ENCODE results near the gene RFFL. TPM values are rescaled to one million over a fixed set of nuclear protein-coding genes. Genes with fewer than 3 reads are reported as not detected.
A peak's percentile ranks its signal among the peaks of the same experiment; 100 is the strongest.

Gene RFFL
- total RNA-seq, 1 experiment from 2014 or later, result 14.6 TPM

DNA sequence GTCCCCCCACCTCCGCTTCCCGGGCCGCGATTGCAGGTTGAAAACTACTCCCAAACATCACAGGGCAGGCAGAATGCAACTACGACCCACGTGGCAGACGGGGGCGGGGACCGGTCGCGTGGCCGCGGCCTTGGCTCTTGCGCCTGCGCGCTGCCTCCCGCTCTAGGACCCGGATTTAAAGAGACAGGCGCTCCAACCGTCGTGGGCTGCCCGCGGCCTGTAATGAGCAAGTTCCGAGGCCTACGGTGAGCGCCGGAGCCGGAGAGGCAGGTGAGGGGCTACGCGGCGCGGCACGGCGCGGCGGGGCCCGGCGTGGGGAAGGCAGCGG, 83.2 kb downstream of the RFFL start, which contains the start of gene LIG3:
TSS of gene LIG3 (plus strand) at position 160 of the 328 bp plus-strand sequence. CDS start 2,494 bp downstream, outside the sequence.
- H3K36me3 ChIP-seq (ENCODE audit: insufficient read depth, low read length), result 0 out of 2 replicates have a peak, but pooled peaks cover 5% of the 10 kb centered on the region
- H3K4me3 ChIP-seq (ENCODE audit: low read length), result peak within 1 kb of the TSS; percentile 73
- no peaks in the 10 kb centered on the region for H3K27me3 ChIP-seq (ENCODE audit: low read length)
- H3K9me2 ChIP-seq (replicated peaks; ENCODE audit: insufficient read depth, low read length), result no peaks in the 10 kb centered on the region
- peak within 1 kb of the TSS; percentile 73 for H3K27ac ChIP-seq (ENCODE audit: low read length)
- H3K9me3 ChIP-seq (ENCODE audit: low read length), result no peaks in the 10 kb centered on the region
- peaks cover 21% of the 10 kb centered on the region for H3K4me1 ChIP-seq (ENCODE audit: low read length)
- DNase-seq, result peak; percentile 96
- H3K79me2 ChIP-seq (ENCODE audit: low read length), result peaks cover 36% of the 10 kb centered on the region
- peak within 1 kb of the TSS; percentile 96 for H3K4me2 ChIP-seq (ENCODE audit: low read depth, low read length, poor library complexity, severe bottlenecking)
- H4K20me1 ChIP-seq (ENCODE audit: insufficient read depth, low read depth, low read length), result no peaks in the 10 kb centered on the region
- peak within 1 kb of the TSS; percentile 92 for H3K9ac ChIP-seq (ENCODE audit: low read length)
- peak within 1 kb of the TSS; percentile 94 for H2AFZ ChIP-seq (ENCODE audit: low read length)

DNA sequence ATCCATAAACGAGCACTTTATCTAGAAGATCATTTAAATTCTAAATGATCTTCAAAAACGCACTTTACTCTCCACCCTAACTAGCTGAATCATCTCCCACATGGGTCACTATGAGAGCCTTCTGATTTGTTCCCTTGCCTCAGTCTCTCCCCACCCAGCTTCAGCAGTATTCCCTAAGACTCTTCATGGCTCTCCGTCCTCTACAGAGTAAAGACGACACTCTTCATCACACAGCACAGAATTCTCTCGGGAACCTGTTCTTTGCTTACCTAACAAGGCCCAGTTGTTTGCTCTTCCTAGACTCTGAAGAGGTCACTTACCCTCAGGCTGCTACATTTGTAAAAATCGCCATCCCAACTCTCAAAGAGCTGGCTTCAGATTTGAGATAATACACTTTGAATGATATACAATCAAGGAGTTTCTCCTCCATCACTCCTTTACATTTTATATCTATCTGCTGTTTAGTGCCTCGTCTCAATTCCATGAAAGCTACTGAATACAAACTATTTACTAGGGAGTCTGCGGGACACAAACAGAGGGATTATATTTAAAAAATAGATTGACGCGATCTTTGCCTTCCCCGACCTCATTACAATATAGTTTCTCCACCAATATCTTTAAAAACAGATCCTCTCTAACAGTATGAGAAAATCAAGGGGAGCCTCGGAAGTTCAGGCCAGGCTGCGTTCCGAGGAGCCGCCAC, 83.7 kb downstream of the RFFL start:
- Histone ChIP-seq H3K4me2 (ENCODE audit: low read depth, low read length, poor library complexity, severe bottlenecking) (peak overlapping the region; percentile 96), H2AFZ (ENCODE audit: low read length) (peak overlapping the region; percentile 64), H3K9me2 (replicated peaks; ENCODE audit: insufficient read depth, low read length) (no peaks in the 10 kb centered on the region), H3K4me1 (ENCODE audit: low read length) (peaks cover 21% of the 10 kb centered on the region), H3K9ac (ENCODE audit: low read length) (peak overlapping the region; percentile 92), H4K20me1 (ENCODE audit: insufficient read depth, low read depth, low read length) (no peaks in the 10 kb centered on the region), H3K27ac (ENCODE audit: low read length) (peak overlapping the region; percentile 34; the same call in 1 of the 2 replicates), H3K79me2 (ENCODE audit: low read length) (peaks cover 33% of the 10 kb centered on the region), H3K9me3 (ENCODE audit: low read length) (no peaks in the 10 kb centered on the region), H3K36me3 (ENCODE audit: insufficient read depth, low read length) (0 out of 2 replicates have a peak, but pooled peaks cover 5% of the 10 kb centered on the region), H3K27me3 (ENCODE audit: low read length) (no peaks in the 10 kb centered on the region), H3K4me3 (ENCODE audit: low read length) (peak overlapping the region; percentile 73)
- DNase-seq, result peak; percentile 47

DNA sequence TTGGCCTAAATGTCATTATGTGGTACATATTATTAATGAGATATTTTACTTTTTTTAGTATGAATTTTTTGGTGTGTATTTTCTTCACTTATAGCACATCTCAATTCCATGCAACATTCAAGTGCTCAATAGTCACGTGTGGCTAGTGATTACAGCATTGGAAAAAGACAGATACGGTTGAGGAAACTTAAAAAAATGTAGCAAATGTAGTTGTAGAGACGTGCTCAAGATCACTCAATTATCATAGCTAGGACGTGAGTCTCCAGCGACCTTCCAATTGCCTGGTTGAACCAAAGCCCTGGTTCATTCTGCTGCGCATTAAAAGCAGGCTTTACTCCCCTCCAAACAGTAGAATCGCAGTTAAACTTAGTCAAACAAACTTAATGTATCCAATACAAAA, 84.4 kb downstream of the RFFL start:
- Histone ChIP-seq H3K79me2 (ENCODE audit: low read length) (peaks cover 29% of the 10 kb centered on the region), H3K27me3 (ENCODE audit: low read length) (no peaks in the 10 kb centered on the region), H3K4me1 (ENCODE audit: low read length) (peaks cover 21% of the 10 kb centered on the region), H2AFZ (ENCODE audit: low read length) (peak overlapping the region; percentile 64; the same call in 1 of the 2 replicates), H3K36me3 (ENCODE audit: insufficient read depth, low read length) (0 out of 2 replicates have a peak, but pooled peaks cover 5% of the 10 kb centered on the region), H3K9me2 (replicated peaks; ENCODE audit: insufficient read depth, low read length) (no peaks in the 10 kb centered on the region), H3K9ac (ENCODE audit: low read length) (peak overlapping the region; percentile 92), H3K27ac (ENCODE audit: low read length) (no peak overlapping the region), H3K4me2 (ENCODE audit: low read depth, low read length, poor library complexity, severe bottlenecking) (peak overlapping the region; percentile 96), H4K20me1 (ENCODE audit: insufficient read depth, low read depth, low read length) (no peaks in the 10 kb centered on the region), H3K4me3 (ENCODE audit: low read length) (peak overlapping the region; percentile 73), H3K9me3 (ENCODE audit: low read length) (no peaks in the 10 kb centered on the region)
- DNase-seq, result no peak

DNA sequence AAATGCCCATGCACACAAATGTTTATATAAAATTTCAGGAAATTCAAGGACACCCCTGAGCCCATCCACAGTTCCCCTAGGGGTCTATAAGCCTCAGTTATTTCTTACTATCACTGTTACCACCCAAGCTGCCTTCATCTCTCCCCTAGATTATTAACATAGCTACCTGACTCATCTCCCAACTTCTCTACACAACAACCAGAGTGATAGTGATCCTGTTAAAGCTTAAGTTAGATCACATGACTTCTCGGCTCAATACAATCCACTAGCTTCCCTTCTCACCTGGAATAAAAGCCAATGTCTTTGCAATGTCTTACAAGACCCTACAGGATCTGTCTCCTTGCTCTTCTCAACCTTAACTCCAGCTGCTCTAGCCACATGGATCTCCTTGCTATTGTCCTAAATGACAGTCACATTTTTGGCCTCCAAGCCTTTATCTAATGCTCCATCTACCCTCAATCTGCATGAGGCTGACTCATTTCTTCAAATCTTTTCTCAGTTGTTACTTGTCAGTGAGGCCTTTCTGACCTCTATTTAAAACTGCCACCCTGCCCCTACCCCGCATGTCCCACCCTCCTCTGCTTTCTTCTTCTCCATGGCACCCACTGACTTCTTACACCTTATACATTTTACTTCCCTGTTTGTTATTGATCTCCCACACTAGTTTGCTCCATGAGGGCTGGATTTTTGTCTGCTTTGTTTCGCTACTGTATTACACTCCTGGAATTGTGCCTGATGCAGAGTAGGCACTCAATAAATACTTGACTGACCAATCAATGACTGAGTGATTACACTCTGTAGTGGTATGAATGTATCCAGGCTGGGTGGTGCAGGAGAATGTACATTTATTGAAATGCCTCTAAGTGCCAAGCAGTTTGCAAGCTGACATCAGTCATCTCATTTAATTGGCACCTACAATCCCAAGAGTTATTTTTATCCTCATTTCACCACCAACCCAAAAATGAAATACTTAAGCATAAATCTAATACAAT, 88.4 kb downstream of the RFFL start:
- H3K4me1 ChIP-seq (ENCODE audit: low read length), result peaks cover 11% of the 10 kb centered on the region
- H3K9me2 ChIP-seq (replicated peaks; ENCODE audit: insufficient read depth, low read length), result no peaks in the 10 kb centered on the region
- H3K9me3 ChIP-seq (ENCODE audit: low read length), result no peaks in the 10 kb centered on the region
- H3K9ac ChIP-seq (ENCODE audit: low read length), result no peak overlapping the region
- 0 out of 2 replicates have a peak, but pooled peaks cover 5% of the 10 kb centered on the region for H4K20me1 ChIP-seq (ENCODE audit: insufficient read depth, low read depth, low read length)
- H3K4me2 ChIP-seq (ENCODE audit: low read depth, low read length, poor library complexity, severe bottlenecking), result no peak overlapping the region
- H3K36me3 ChIP-seq (ENCODE audit: insufficient read depth, low read length), result no peaks in the 10 kb centered on the region
- no peak overlapping the region for H3K27ac ChIP-seq (ENCODE audit: low read length)
- no peak for DNase-seq
- no peak overlapping the region for H2AFZ ChIP-seq (ENCODE audit: low read length)
- no peak overlapping the region for H3K4me3 ChIP-seq (ENCODE audit: low read length)
- no peaks in the 10 kb centered on the region for H3K27me3 ChIP-seq (ENCODE audit: low read length)
- no peaks in the 10 kb centered on the region for H3K79me2 ChIP-seq (ENCODE audit: low read length)

DNA sequence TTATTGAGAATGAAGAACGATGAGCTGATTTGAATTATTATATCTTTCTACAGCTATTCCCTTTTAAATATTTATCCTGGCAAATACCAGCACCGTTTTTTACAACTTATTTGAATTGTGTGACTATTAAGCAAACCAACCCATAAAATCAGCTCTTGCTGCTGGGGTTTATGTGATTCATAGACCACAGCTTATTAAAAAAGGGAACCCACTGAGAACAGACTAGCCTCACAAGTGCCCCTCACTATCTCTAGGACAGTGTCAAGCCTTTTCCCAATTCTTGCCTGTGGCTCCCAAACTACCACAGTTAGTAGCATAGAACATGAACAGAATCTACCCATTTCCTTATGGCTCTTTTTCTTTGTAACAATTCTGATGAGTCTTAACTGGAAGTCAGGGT, 89.3 kb downstream of the RFFL start:
- Histone ChIP-seq H3K79me2 (ENCODE audit: low read length) (no peaks in the 10 kb centered on the region), H3K36me3 (ENCODE audit: insufficient read depth, low read length) (no peaks in the 10 kb centered on the region), H3K9ac (ENCODE audit: low read length) (no peak overlapping the region), H3K27ac (ENCODE audit: low read length) (no peak overlapping the region), H3K9me3 (ENCODE audit: low read length) (no peaks in the 10 kb centered on the region), H3K9me2 (replicated peaks; ENCODE audit: insufficient read depth, low read length) (no peaks in the 10 kb centered on the region), H3K4me1 (ENCODE audit: low read length) (peaks cover 2% of the 10 kb centered on the region), H3K27me3 (ENCODE audit: low read length) (no peaks in the 10 kb centered on the region), H4K20me1 (ENCODE audit: insufficient read depth, low read depth, low read length) (0 out of 2 replicates have a peak, but pooled peaks cover 5% of the 10 kb centered on the region), H2AFZ (ENCODE audit: low read length) (no peak overlapping the region), H3K4me3 (ENCODE audit: low read length) (no peak overlapping the region), H3K4me2 (ENCODE audit: low read depth, low read length, poor library complexity, severe bottlenecking) (no peak overlapping the region)
- DNase-seq, result no peak

DNA sequence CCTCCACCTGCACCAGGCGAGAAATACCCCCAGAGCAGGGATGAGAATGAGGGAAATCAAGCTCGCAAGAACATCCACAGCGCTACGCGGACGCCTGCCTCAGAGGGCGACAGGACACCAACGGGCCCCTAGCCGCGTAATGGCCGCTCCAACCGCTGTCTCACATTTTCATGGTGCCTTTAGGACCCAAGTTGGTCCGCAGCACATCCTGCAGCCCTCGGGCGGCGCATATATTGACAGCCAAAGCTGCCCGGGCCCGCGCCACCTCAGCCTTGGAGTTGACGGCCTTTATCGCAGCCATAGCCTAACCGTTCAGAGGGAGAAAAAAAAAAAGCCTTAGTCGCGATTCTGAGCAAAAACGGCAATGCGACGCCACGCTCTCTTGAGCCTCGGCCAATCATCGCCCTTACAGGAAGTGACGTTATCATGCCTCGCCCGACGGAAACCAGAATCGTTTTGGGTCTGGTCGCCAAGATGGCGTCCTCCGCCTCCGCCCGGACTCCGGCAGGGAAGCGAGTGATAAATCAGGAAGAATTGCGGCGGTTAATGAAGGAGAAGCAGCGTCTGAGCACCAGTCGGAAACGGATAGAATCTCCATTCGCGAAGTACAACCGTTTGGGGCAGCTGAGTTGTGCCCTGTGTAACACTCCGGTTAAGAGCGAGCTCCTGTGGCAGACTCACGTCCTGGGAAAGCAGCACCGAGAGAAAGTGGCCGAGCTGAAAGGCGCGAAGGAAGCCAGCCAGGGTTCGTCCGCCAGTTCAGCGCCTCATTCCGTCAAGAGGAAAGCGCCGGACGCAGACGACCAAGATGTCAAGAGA, 102.2 kb downstream of the RFFL start, which contains the start of the genes CCT6B and ZNF830:
TSS of gene CCT6B (minus strand) at position 368 of the 819 bp plus-strand sequence. CDS start at position 301, 67 bp downstream.
TSS of gene ZNF830 (plus strand) at position 448 of the 819 bp plus-strand sequence. CDS start at position 475, 27 bp downstream.
- Histone ChIP-seq H4K20me1 (ENCODE audit: insufficient read depth, low read depth, low read length) (no peaks in the 10 kb centered on the region), H3K36me3 (ENCODE audit: insufficient read depth, low read length) (peaks cover 19% of the 10 kb centered on the region; the same call in 1 of the 2 replicates), H3K27me3 (ENCODE audit: low read length) (no peaks in the 10 kb centered on the region), H3K79me2 (ENCODE audit: low read length) (peaks cover 26% of the 10 kb centered on the region), H3K9me2 (replicated peaks; ENCODE audit: insufficient read depth, low read length) (peaks cover 8% of the 10 kb centered on the region; the same call in 1 of the 2 replicates), H3K4me3 (ENCODE audit: low read length) (peak within 1 kb of the TSS; percentile 80), H3K9ac (ENCODE audit: low read length) (peak within 1 kb of the TSS; percentile 77), H3K4me1 (ENCODE audit: low read length) (peaks cover 22% of the 10 kb centered on the region), H3K4me2 (ENCODE audit: low read depth, low read length, poor library complexity, severe bottlenecking) (peak within 1 kb of the TSS; percentile 86), H2AFZ (ENCODE audit: low read length) (peak within 1 kb of the TSS; percentile 46; the same call in 1 of the 2 replicates), H3K9me3 (ENCODE audit: low read length) (no peaks in the 10 kb centered on the region), H3K27ac (ENCODE audit: low read length) (peak within 1 kb of the TSS; percentile 57)
- peak; percentile 98 for DNase-seq

DNA sequence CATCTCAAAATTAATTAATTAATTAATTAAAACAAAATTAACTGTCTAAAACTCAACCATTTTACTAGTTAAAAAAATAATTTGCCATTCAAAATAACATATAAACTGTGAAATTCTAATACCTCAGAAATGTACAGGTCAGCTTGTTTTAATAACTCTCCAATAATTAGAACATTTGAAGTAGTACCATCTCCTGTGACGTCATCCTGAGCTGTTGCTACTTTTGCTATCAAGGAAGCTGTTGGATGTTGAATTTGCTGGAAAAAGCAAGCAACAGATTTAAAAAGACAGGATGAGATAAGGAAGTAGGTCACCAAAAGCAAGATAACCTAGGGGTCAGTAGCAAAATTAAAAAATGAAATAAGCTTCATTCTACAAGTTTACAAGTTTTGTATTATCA, 105.1 kb downstream of the RFFL start:
- Histone ChIP-seq H3K36me3 (ENCODE audit: insufficient read depth, low read length) (peaks cover under 1% of the 10 kb centered on the region; the same call in 1 of the 2 replicates), H3K27me3 (ENCODE audit: low read length) (no peaks in the 10 kb centered on the region), H4K20me1 (ENCODE audit: insufficient read depth, low read depth, low read length) (no peaks in the 10 kb centered on the region), H3K27ac (ENCODE audit: low read length) (no peak overlapping the region), H2AFZ (ENCODE audit: low read length) (no peak overlapping the region), H3K4me3 (ENCODE audit: low read length) (no peak overlapping the region), H3K4me1 (ENCODE audit: low read length) (peaks cover 22% of the 10 kb centered on the region), H3K4me2 (ENCODE audit: low read depth, low read length, poor library complexity, severe bottlenecking) (no peak overlapping the region), H3K79me2 (ENCODE audit: low read length) (peaks cover 21% of the 10 kb centered on the region), H3K9me2 (replicated peaks; ENCODE audit: insufficient read depth, low read length) (peaks cover 8% of the 10 kb centered on the region; the same call in 1 of the 2 replicates), H3K9ac (ENCODE audit: low read length) (no peak overlapping the region), H3K9me3 (ENCODE audit: low read length) (no peaks in the 10 kb centered on the region)
- DNase-seq, result no peak

All from Karpas-422 (cell line).